GM23338 (cell line): ENCODE measurements around the gene VAPA. TPM values are rescaled to one million over a fixed set of nuclear protein-coding genes. Genes with fewer than 3 reads are reported as not detected.

ENCODE experiments used
- ATAC-seq: fragments of 200-7000 bp; cut with Tn5 transposase; 3 replicates; pipeline ENCODE4 v1.9.1; 2020
- DNase-seq: peaks from one replicate; pipeline ENCODE4 v3.0.0-alpha.2; 2015; ENCODE audit warnings: low spot score
- H2AFZ ChIP-seq: fragments of 200-600 bp; sonication (generic); 2 replicates; pipeline ENCODE4 v1.8.0; 2016; ENCODE audit warnings: antibody characterized with exemption, mild to moderate bottlenecking, moderate library complexity
- H3F3A ChIP-seq: fragments of 200-600 bp; sonication (generic); replicated peaks from 2 replicates; pipeline ENCODE4 v1.8.0; 2017; ENCODE audit warnings: antibody characterized with exemption, mixed run types, low read depth
- H3K27ac ChIP-seq: fragments of 200-600 bp; sonication (generic); 2 replicates; pipeline ENCODE4 v1.6.1; 2016; ENCODE audit warnings: low read depth
- H3K27me3 ChIP-seq: fragments of 200-600 bp; sonication (generic); 2 replicates; pipeline ENCODE4 v1.8.0; 2016; ENCODE audit warnings: mild to moderate bottlenecking, mixed run types, moderate library complexity; ENCODE audit not compliant: insufficient read depth
- H3K36me3 ChIP-seq: fragments of 200-600 bp; sonication (generic); 2 replicates; pipeline ENCODE4 v1.8.0; 2016; ENCODE audit warnings: mild to moderate bottlenecking; ENCODE audit not compliant: insufficient read depth
- H3K4me1 ChIP-seq: fragments of 200-600 bp; sonication (generic); 2 replicates; pipeline ENCODE4 v1.8.0; 2016; ENCODE audit warnings: mild to moderate bottlenecking, moderate library complexity; ENCODE audit not compliant: insufficient read depth
- H3K4me2 ChIP-seq: fragments of 200-600 bp; sonication (generic); 2 replicates; pipeline ENCODE4 v1.7.1; 2017; ENCODE audit warnings: mixed run types
- H3K4me3 ChIP-seq: fragments of 200-600 bp; sonication (generic); 2 replicates; pipeline ENCODE4 v1.6.1; 2016; ENCODE audit warnings: mixed run types
- H3K79me2 ChIP-seq: fragments of 200-600 bp; sonication (generic); replicated peaks from 2 replicates; pipeline ENCODE4 v1.8.0; 2017; ENCODE audit warnings: mild to moderate bottlenecking; ENCODE audit not compliant: insufficient read depth
- H3K9me2 ChIP-seq: fragments of 200-600 bp; sonication (generic); 2 replicates; pipeline ENCODE4 v1.8.0; 2017; ENCODE audit not compliant: insufficient read depth
- H4K20me1 ChIP-seq: fragments of 200-600 bp; sonication (generic); replicated peaks from 2 replicates; pipeline ENCODE4 v1.8.0; 2017; ENCODE audit warnings: mild to moderate bottlenecking; ENCODE audit not compliant: insufficient read depth
- H3K27ac Mint-ChIP-seq: 2 replicates; pipeline ENCODE4 v1.8.0; 2020; ENCODE audit warnings: inconsistent platforms, mild to moderate bottlenecking, moderate library complexity, mixed read lengths
- H3K27me3 Mint-ChIP-seq: 3 replicates; pipeline ENCODE4 v1.8.0; 2022; ENCODE audit warnings: low read depth, mild to moderate bottlenecking, moderate library complexity, mixed read lengths, inconsistent platforms; ENCODE audit not compliant: insufficient read depth, poor library complexity
- H3K36me3 Mint-ChIP-seq: 3 replicates; pipeline ENCODE4 v1.8.0; 2021; ENCODE audit warnings: low read depth, mild to moderate bottlenecking, inconsistent platforms, moderate library complexity, mixed read lengths
- H3K4me1 Mint-ChIP-seq: 3 replicates; pipeline ENCODE4 v1.8.0; 2020; ENCODE audit warnings: mild to moderate bottlenecking, inconsistent platforms, mixed read lengths
- H3K4me3 Mint-ChIP-seq: 3 replicates; pipeline ENCODE4 v1.8.0; 2021; ENCODE audit warnings: moderate library complexity, mild to moderate bottlenecking, inconsistent platforms, mixed read lengths
- H3K9me3 Mint-ChIP-seq: 3 replicates; pipeline ENCODE4 v1.8.0; 2020; ENCODE audit warnings: moderate library complexity, mild to moderate bottlenecking, inconsistent platforms, mixed read lengths
- EZH2phosphoT487 ChIP-seq: fragments of 200-600 bp; sonication (generic); IDR thresholded peaks from one replicate; pipeline ENCODE4 v1.8.1; 2018; ENCODE audit warnings: antibody characterized with exemption; ENCODE audit not compliant: unreplicated experiment
- NANOG ChIP-seq: IDR thresholded peaks from 2 replicates; pipeline ENCODE4 v1.6.1; 2016; ENCODE audit warnings: antibody characterized with exemption, borderline replicate concordance
- REST ChIP-seq: IDR thresholded peaks from one replicate; pipeline ENCODE4 v1.6.1; 2018; ENCODE audit warnings: antibody characterized with exemption; ENCODE audit not compliant: unreplicated experiment
- STAT1 ChIP-seq: IDR thresholded peaks from one replicate; pipeline ENCODE4 v1.6.1; 2016; ENCODE audit warnings: antibody characterized with exemption; ENCODE audit not compliant: unreplicated experiment
- ZNF331 ChIP-seq: fragments of 250-450 bp; sonication (Bioruptor Pico); IDR thresholded peaks from 2 replicates; pipeline ENCODE4 v1.5.0; 2020; ENCODE audit warnings: low read depth, mild to moderate bottlenecking, moderate library complexity
- polyA plus RNA-seq: library from polyadenylated mRNA; unstranded; fragments of >200 nt; fragmentation: Nextera tagmentation; extraction: Ambion mirVana; gene quantifications from 2 replicates; pipeline ENCODE4 v1.2.1, GENCODE V29; 2016
- total RNA-seq: library from RNA; depleted of rRNA; stranded (reverse); fragments of >200 nt; shearing (Covaris generic); gene quantifications from 2 replicates; pipeline ENCODE4 v1.2.3, GENCODE V29; 2014

The VAPA gene
- total and polyA plus RNA-seq, 2 experiments from 2014 or later, result 162 to 178 TPM

GRCh38 chr18:9866627-9867026, 47.2 kb upstream of the VAPA start:
- Mint-ChIP-seq H3K36me3 (peaks cover 16% of the 10 kb centered on the region), H3K27me3 (peaks cover 14% of the 10 kb centered on the region)
- ATAC-seq, result no peak

GRCh38 chr18:9867071-9867594, 46.7 kb upstream of the VAPA start:
- H3K9me3 Mint-ChIP-seq, result peaks cover 22% of the 10 kb centered on the region
- Histone ChIP-seq H3K4me2 (no peak overlapping the region), H3K4me1 (peaks cover 9% of the 10 kb centered on the region), H4K20me1 (no peaks in the 10 kb centered on the region), H3K79me2 (no peaks in the 10 kb centered on the region), H3K4me3 (no peak overlapping the region), H3K36me3 (peaks cover 11% of the 10 kb centered on the region; the same call in 1 of the 2 replicates), H3K27ac (no peak overlapping the region), H3F3A (no peaks in the 10 kb centered on the region), H2AFZ (no peak overlapping the region), H3K9me2 (no peaks in the 10 kb centered on the region), H3K27me3 (no peaks in the 10 kb centered on the region)
- no peak overlapping the region for H3K27ac Mint-ChIP-seq
- H3K4me3 Mint-ChIP-seq, result no peak overlapping the region
- H3K4me1 Mint-ChIP-seq, result peaks cover 26% of the 10 kb centered on the region
- peaks cover 14% of the 10 kb centered on the region for H3K27me3 Mint-ChIP-seq
- ATAC-seq (no peak), DNase-seq (no peak)
- TF ChIP-seq ZNF331 (CRISPR knock-in tag) (no peak), REST (no peak)
- H3K36me3 Mint-ChIP-seq, result peaks cover 16% of the 10 kb centered on the region

More at GRCh38 chr18:9866627-9867026, 47.2 kb upstream of the VAPA start:
- Histone ChIP-seq H3K4me3 (no peak overlapping the region), H3F3A (no peaks in the 10 kb centered on the region), H3K4me1 (peaks cover 9% of the 10 kb centered on the region), H4K20me1 (no peaks in the 10 kb centered on the region), H3K4me2 (no peak overlapping the region), H3K9me2 (no peaks in the 10 kb centered on the region), H2AFZ (no peak overlapping the region), H3K27ac (no peak overlapping the region), H3K79me2 (no peaks in the 10 kb centered on the region), H3K36me3 (peaks cover 11% of the 10 kb centered on the region; the same call in 1 of the 2 replicates), H3K27me3 (no peaks in the 10 kb centered on the region)
- no peak overlapping the region for H3K4me3 Mint-ChIP-seq
- no peak for DNase-seq
- no peak overlapping the region for H3K27ac Mint-ChIP-seq
- TF ChIP-seq STAT1, result no peak
- H3K9me3 Mint-ChIP-seq, result peaks cover 22% of the 10 kb centered on the region
- H3K4me1 Mint-ChIP-seq, result peaks cover 26% of the 10 kb centered on the region

- H3K36me3 ChIP-seq, result peaks cover 11% of the 10 kb centered on the region; the same call in 1 of the 2 replicates
- peak overlapping the region; percentile 97; the same call in 1 of the 2 replicates for H2AFZ ChIP-seq
- no peaks in the 10 kb centered on the region for H4K20me1 ChIP-seq
- no peaks in the 10 kb centered on the region for H3K79me2 ChIP-seq
- ATAC-seq, result peak; percentile 77
- Mint-ChIP-seq H3K4me1 (peaks cover 26% of the 10 kb centered on the region), H3K27me3 (peaks cover 14% of the 10 kb centered on the region), H3K36me3 (peaks cover 16% of the 10 kb centered on the region), H3K27ac (peak overlapping the region; percentile 26; the same call in 1 of the 2 replicates), H3K4me3 (no peak overlapping the region), H3K9me3 (peaks cover 22% of the 10 kb centered on the region)
- peaks cover 9% of the 10 kb centered on the region for H3K4me1 ChIP-seq
- no peaks in the 10 kb centered on the region for H3F3A ChIP-seq
- H3K4me2 ChIP-seq, result peak overlapping the region; percentile 49; the same call in 1 of the 2 replicates
- no peaks in the 10 kb centered on the region for H3K27me3 ChIP-seq
- no peak for DNase-seq
- H3K4me3 ChIP-seq, result no peak overlapping the region
- H3K9me2 ChIP-seq, result no peaks in the 10 kb centered on the region
- no peak overlapping the region for H3K27ac ChIP-seq
- no peak for TF ChIP-seq EZH2phosphoT487
- TF ChIP-seq NANOG, result no peak
These were observed 44.7 kb upstream of the VAPA start for GRCh38 chr18:9868857-9869714.
